NCI-H1048 (cell line): Measurements from ENCODE around the gene EFHC1.

Experiments
- DNase-seq: peaks from one replicate; lab custom pipeline; 2025; lab: John Stamatoyannopoulos, UW

Gene EFHC1

DNA sequence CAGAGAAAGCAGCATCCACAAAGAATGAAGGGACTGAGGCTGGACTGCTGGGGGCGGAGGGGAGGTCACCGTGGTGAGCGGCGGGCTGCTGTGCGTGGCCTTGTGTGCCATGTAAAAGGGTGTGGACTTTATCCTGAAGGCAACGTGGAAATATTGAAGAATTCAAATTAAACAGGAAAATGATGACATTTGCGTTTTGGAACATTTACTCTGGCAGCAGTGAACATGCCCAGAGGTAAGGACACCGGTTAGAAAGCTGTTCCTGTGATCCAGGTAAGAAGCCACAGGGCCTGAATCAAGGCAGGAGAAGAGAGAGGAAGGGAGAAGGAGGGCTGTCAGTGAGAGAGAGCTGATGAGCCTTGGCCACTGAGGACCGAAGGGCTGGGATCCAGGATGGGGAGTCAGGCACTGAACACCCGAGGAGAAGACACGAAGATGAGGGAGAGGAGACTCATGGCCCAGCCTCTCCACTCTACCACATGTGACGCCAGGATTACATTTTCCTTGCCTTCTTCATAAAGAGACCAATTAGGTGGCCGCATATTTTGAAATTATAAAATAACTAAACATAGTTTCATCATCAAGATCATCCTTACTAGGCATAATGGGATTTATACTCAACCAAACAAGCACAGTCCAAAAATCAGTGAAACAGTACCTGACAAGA, 98.3 kb downstream of the EFHC1 start:
- DNase-seq = no peak

DNA sequence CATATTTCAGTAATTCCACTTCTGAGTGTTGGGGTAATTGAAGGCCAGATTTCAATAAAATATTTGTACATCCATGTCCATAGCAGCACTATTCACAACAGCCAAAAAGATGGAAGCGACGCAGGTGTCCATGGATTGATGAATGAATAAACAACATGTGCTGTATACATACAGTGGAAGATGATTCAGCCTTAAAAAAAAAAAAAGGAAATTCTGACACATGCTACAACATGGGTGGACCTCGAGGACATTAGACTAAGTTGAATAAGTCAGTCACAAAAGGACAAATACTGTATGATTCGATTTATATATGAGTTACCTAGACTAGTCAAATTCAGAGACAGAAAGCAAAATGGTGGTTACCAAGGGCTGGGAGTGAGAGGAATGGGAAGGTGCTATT, 99.5 kb downstream of the EFHC1 start:
- DNase-seq = no peak

DNA sequence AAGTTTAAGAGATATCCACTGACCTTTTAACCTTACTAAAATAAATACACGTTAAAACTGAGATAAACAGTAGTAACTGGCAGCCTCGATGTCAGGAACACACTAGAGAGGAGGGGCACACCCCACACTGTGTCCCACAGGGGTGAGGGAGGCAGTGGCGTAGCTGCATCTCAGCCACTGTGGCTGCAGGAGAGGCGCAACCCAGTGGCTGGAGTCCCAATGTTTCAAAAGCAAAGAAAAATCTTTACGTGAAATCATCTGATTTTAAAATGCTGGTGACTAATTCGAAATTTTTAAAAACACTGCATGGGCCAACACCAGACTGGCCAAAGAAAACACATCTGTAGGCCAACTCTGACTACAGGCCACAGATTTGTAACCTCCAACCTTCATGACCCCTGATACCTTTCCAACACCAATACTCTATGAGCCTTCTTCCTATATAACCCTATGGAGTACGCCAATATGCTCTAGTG, 102.0 kb downstream of the EFHC1 start:
- no peak for DNase-seq

DNA sequence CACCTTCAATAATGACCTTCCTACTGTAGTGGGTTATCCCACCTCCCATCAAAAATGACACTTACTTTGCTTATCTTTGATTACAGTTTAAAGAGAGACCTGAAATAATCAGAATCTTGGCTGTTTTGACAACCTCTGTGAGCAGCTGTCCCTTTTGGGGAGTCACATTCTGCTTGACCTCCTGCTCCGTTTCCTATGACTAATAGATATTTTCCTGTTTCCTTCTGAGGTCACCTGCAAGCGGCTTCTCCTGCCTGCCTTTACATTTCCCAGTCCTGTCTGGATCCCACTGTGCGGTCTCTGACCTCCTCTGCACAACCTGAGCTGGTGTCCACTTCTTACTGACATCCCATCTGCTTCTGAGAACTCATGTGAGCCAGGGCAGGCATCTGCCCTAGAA, 102.5 kb downstream of the EFHC1 start:
- no peak for DNase-seq

DNA sequence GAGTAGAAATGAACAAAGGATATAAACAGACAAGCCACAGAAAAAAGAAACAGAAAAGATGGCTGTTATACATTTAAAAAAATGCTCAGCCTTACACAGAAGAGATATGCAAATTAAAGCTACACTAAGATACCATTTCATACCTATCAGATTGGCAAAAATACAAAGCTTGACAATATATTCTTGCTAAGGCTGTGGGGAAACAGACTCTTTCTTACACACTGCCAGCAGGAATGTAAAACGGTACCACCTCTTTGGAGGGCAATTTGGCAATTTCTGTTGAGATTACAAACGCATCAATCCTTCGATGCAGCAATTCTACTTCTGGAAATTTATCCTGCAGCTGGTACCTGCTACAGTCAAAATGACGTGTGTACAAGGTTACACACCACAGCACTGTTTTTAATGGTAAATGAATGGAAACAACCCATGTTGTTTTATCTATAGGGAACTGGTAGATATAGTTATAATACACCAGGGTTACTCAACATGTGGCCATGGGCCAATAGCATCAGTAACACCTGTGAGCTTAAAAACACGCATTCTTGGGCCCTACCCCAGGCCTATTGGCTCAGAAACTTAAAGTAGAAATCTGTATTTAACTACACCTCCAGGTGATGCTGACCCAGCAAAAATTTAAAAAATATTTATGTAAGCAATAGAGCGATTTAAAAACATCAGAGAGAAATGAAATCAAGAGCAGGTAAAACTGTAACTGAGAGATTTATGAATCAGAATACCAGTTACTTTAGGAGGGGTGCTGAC, 103.4 kb downstream of the EFHC1 start:
- no peak for DNase-seq

DNA sequence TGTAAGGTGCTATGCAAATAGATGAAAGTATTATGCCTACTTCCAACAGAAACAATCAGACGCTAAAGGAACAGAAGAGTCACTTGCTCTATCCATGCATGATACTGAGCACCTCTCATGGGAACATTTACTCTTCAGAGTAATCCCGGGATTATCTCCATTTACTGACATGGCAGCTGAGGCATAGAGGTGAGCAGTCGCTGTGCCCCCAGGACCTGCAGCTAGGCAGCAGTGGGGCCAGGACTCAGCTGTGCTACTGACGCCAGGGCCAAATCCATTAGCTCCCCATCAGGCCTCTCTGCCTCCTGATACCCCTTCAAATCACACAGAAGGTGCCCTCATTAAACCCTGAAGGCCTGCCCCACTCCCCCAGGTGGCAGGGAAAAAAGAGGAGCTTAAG, 104.8 kb downstream of the EFHC1 start:
- no peak for DNase-seq

DNA sequence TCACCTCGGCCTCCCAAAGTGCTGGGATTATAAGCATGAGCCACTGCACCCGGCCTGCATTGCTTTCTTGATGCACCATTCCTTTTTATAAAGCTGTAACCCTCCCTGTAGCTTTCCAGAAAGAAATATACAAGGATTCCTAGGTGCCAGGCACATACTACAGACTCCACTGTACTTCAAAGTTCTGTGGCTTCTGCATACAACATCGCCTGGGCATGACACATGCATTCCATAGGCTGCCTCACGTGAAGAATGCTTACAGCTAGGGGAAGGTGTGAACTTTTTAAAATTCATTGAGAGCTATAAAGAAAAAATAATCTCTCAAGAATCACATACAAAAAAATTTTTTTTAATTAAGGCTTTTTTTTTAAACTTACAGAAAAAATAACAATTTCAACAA, 106.5 kb downstream of the EFHC1 start:
- DNase-seq = no peak

DNA sequence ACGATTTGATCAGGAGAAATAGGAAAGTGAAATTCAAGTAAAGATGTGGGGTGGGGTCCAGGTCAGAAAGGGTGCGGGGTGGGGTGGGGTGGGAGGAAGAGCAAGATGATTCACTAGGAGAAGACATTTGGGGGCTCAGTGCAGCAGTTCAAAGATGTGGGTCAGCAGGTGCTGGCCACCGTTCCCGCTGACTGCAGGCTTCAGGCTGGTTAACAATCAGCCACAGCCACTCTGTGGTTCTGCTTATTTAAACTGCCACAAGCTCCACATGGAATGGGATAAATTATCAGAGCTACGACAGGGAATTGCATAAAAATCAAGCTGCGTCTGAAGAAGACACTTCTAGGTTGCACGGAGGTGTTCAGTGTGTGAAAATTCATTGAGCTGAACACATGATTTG, 107.3 kb downstream of the EFHC1 start:
- no peak for DNase-seq

DNA sequence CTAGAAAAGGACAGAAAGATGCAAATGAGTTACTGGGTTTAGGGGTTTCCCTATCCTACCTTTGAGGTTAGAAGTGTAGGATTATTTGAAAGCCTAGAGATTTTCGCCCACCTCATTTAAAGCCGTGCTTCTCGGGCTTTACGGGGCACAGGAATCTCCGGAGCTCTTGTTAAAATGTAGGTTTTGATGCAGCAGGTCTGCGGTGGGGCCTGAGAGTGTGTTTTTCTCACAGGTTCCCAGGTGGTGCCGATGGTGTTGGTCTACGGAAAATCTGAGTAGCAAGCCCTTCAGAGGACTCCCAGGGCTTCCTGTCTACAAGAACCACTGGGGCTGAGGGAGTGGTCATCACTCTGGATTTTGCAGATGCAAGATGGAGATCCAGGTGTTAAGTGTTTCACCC, 109.2 kb downstream of the EFHC1 start:
- DNase-seq = no peak

DNA sequence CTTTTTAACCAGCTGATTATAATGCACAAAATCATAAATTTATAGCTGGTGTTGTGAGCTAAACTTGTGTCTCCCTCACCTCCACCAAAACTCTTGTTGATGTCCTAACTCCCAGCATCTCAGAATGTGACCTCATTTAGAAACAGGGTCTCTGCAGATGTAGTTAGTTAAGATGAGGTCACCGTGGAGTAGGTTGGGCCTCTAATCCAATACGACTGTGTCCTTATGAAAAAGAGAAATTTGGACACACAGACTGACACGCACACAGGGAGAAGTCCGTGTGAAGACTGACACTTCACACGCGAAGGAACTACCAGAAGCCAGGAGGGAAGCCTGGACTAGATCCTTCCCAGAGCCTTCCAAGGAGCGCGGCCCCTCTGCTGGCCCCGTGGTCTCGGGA, 110.2 kb downstream of the EFHC1 start:
- DNase-seq = no peak

DNA sequence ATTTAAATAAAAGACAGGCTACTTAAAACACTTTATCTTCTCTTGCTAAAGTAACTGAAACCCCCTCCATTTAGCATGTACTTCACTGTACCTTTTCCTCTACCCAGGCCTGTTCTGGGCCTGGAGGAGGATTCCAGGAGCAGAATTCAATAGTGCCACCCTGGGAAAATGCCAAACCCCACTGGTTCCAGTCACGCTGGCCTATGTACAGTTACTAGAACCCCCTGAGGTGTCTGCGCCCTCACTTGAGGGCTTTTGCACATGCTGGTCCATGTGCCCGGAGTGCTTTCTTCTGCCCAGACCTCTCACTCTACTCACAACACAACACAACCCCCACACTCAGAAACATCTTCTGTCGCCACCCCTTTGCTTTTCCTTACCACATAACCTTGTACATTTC, 111.3 kb downstream of the EFHC1 start:
- DNase-seq = no peak

DNA sequence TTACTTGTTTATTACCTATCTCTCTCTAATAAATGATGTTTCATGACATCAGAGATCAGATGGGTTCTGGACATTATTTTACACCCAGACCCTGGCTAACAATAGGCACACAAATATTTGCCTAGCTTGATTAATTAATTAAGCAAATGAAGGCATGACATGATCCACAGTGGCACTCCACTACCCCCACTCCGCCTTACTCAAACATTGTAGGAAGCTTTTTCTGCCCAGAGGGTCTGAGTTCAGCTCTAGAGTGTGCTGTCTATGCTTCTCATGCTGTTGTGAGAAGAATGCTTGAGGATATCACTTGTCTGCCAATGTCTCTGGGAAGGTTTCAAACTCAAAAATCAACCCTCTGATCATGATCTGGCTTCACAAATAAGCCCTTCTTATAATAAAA, 111.7 kb downstream of the EFHC1 start:
- DNase-seq = no peak

DNA sequence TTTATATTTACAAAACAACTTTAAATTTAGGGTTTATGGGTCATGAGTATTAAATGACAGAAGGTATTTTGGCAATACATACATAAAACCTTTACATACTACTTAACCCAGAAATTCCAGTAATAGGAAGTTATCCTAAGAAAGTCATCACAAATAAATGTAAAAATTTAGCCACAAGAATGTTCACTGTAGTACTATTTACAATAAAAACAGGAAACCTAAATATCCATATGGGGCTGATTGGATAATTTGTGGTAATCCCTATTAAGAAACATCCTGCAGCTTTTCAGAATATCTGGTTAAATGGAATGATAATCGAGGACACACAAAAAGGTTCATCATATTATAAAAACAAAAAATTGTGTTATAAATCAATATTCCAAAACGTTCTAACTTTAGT, 112.3 kb downstream of the EFHC1 start:
- DNase-seq = no peak

DNA sequence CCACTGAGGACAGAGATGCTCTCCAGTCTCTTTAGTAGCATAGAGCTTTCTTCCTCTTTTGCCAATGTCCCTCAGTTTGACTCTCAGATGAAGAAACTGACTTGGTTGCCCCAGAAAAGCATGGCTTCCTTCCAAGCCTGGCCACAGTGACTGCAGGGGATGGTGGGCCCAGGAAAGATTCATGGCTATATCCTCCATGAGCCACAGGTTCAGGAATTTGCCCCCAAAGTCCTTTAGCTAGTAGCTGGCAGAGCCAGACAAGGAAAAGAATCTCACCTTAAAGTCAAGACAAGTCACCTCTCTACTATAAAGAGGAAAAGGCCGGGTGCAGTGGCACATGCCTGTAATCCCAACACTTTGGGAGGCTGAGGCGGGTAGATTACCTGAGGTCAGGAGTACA, 113.3 kb downstream of the EFHC1 start:
- no peak for DNase-seq

DNA sequence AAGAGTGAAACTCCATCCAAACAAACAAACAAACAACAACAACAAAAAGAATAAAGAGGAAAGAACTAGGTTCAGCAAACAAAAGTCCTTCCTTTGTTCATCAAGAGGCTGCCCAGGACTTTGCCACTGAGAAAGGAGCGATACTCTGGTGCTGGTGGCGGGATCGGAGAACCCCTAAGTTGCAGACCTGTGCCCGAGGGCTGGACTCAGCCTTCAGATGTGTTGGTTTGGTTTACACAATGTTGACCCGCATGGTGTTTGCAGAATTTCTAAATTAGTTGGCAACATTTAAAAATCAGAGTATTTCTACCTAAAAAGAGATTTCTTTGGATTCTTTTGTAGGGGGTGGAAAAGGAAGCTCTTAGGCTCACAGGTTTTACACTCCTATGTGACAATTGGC, 114.2 kb downstream of the EFHC1 start:
- no peak for DNase-seq

DNA sequence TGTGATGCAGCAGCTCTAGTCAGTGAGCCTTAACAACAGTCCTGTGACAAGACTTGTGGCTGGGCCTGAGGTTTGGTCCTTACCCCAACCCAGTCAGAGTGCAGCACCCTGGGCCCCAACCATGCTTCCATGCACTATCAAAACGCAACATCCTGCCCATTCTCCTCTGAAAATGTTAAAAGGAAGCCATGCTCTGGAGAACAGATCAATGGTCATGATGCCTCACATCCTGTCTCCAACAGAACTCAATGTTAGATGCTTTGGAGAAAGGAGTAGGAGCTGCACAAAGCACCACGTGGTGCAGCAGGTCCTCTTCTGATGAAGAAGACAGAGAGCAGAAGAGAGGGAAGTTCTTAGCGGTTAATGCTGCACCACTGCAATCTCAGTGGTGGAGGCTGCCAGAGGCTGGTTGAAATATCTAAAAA, 114.8 kb downstream of the EFHC1 start:
- no peak for DNase-seq

DNA sequence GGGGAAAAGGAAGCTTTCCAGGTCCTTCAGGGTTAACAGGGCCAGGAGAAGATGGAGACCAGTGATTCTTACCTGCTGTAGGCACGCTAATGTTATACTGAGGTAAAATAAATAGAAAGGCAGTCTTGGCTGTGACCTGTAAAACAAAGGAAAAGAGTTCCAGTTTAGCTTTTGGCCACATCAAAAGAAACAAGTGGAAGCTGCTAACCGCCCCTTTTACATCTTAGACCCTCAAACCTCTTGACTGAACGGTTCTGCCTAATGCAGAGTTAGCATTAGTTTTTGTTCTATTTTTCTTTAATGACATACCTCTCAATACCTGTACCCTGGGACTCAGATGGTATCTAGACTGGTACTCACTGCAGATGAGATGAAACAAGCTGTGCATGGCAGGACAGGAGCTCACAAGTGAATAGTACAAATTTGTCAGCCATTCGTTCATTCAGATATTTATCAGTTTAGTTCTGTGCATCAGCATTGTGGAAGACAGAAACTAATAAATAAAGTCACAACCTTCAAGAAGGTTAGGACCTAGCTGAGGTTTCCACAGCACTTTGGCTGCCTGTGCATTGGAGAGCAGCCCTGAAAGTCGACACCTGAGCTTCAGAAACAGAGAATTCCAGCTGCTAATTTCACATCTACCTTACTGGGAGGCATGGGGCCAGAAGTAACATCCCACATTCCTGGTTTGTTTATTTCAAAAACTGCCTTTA, 115.7 kb downstream of the EFHC1 start:
- DNase-seq = no peak

DNA sequence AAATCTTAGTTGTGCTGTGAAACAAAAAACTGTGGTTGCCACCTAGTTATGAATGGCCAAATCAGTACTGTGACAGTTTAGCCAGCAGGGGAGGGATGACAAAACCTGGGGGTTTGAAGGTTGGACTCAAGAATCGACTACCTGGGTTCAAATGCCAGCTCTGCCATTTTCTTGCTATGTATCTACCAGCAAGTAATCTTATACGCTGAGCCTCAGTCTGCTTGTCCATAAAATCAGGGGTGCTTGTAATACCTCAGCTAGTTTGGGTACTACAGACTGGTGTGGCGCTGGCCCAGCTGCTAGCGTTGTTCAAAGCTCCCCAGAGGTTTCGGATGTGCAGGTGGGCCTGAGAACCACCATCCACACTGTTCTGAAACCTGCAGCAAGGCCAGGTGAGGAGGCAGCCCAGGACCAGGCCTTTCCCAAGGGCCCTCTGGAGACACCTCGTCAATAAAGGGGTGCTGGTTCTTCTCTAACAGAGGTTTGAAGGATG, 116.3 kb downstream of the EFHC1 start:
- no peak for DNase-seq

DNA sequence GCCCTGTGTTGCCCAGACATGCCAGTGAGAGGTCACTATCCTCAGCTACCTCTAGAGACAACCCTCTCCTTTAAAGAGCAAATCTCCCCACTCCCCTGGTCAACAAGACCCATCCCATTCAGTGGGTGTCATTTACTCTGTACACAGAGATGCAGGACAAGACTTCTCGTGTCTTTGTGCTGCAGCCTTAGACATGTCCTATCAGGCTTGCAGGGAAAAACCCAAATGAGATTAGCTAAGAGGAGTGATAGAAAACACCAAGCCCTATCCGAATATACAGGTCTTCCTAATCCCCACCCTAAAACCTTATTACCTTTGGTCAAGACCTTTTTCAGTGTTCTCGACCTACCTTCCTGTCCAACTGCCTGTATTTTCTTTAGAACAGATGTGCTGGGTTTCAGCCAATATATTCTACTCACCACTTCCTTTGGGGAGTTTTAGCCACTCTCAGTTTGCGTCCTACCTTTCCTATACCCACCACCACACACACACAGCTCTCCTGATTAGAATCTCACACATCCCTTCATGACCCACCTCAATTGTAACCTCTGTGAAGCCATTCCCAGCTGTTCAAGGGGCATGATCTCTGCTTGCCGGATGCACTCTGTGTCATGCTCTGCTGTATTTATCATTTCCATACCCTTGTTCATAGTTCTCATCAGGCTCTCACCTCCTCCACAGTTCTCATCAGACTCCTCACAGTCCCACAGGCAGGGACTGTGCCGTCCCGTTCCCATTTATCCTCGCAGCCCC, 117.0 kb downstream of the EFHC1 start:
- DNase-seq = no peak

DNA sequence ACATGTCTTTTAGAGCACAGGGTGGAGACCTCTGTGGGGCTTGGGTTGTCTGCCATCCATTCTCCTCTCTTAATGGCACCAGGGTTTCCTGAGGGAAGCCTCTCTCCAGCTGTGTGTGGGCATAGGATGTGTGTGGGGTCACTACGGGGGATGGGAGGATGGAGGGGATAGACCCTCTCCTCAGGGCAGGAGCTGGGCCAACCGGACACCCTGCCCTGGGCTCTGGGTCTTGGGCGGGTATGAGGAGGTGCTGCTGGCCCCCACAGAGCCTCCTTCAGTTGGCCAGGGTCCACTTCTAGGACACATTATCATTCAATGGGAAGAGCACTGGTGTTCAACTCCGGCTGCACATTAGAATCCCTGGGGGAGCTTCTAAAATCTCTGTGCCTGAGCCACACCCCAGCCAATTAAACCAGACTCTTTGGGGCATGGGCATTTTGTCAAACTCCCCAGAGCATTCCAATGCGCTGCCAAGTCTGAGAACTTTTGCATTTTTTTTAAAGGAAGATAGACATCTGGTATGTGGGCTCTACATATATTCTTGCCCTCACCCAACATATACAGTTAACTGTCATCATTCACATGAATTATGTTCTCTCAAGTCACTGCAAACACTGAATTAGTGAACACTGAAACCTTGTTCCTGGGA, 118.2 kb downstream of the EFHC1 start:
- DNase-seq = no peak

DNA sequence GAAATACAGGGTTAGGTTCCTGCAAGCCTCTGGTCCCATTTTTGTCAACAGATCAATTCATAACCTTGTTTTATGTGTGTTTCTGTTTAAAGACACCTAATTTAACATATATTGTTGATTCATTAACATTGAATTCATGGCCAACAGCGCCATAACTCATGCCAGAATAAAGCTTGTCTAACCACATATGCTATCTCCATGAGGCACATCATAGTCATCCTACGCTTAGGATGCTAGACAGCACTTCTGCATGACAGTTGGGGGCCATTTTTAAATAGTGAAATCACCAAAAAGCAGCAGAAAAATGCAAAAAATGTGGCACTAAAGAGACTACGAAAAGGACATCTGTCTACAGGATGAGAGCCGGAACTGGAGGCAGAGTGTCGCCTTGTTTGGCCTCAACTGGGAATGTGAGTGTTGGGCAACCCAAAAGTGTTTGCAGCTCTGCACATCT, 118.8 kb downstream of the EFHC1 start:
- DNase-seq = no peak

DNA sequence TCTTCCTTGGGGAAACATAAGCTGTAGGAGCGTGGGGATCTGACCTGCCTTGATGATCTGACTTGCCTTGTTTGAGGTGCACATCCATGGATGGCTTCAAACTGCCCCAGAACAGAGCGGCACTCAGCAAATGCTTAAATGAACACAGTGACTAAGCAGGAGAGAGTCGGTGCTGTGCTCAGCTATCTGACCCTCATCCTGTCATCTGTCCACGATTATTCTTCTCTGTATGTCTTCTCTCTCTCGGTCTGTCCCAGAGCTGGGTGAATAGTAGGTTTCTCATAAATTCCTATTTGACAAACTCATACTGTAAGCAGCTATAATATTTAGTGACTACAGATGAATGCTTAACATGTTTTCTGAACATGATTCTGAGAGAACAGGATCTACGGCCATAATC, 119.5 kb downstream of the EFHC1 start:
- DNase-seq = no peak
